Skeletal muscle satellite cell (primary cell): Measurements from ENCODE around the gene IP6K3.

Experiments
- H3K27me3 ChIP-seq: 2 replicates; pipeline ENCODE4 v1.7.0; 2013; ENCODE audit warnings: low read length; ENCODE audit not compliant: control insufficient read depth, insufficient read depth
- H3K36me3 ChIP-seq: 2 replicates; pipeline ENCODE4 v1.7.0; 2013; ENCODE audit warnings: mild to moderate bottlenecking, control low read depth, low read length; ENCODE audit not compliant: insufficient read depth
- H3K4me1 ChIP-seq: 2 replicates; pipeline ENCODE4 v1.7.0; 2013; ENCODE audit warnings: low read length; ENCODE audit not compliant: control insufficient read depth, insufficient read depth
- H3K4me2 ChIP-seq: 2 replicates; pipeline ENCODE4 v1.7.0; 2013; ENCODE audit warnings: mild to moderate bottlenecking, low read length
- H3K4me3 ChIP-seq: 2 replicates; pipeline ENCODE4 v1.7.0; 2013; ENCODE audit warnings: low read length
- H3K9ac ChIP-seq: 2 replicates; pipeline ENCODE4 v1.7.0; 2013; ENCODE audit warnings: mild to moderate bottlenecking, low read depth, low read length, moderate library complexity
- H3K9me3 ChIP-seq: replicated peaks from 2 replicates; pipeline ENCODE4 v1.7.0; 2013; ENCODE audit warnings: mild to moderate bottlenecking, control low read depth, low read length

The IP6K3 gene

GRCh38 chr6:33705955-33706725, 40.6 kb downstream of the IP6K3 start:
- H3K27me3 ChIP-seq, result no peaks in the 10 kb centered on the region
- no peak overlapping the region for H3K4me2 ChIP-seq
- H3K4me3 ChIP-seq, result no peak overlapping the region
- peaks cover 25% of the 10 kb centered on the region for H3K36me3 ChIP-seq
- H3K4me1 ChIP-seq, result peaks cover 12% of the 10 kb centered on the region
- H3K9me3 ChIP-seq, result no peaks in the 10 kb centered on the region
- no peak overlapping the region for H3K9ac ChIP-seq

DNA sequence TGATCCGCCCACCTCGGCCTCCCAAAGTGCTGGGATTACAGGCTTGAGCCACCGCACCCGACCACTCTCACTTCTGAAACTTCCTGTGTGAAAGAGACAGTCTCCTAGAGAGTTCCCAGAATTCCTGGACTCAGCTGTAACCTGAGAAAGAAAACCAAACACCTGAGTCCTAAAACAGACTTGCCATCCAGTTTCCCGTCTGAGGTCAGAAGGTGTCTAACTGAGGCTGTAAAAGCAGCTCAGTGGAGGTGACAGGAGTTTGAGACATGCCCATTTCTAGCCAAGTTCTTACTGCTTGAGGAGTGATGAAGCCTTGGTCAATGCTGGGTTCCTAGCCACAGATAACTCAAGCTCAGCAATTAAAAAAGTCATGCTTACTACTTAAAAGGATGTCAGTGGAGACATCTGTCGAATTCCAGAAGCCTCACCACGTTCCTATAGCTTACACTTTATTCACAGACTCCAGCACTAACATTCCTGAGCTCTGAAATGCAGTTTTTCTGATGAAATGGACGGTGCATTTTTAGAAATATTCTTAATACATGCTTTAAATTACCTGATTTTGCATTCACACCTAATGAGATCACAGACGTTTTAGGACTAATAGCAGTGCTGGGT, 41.3 kb downstream of the IP6K3 start:
- H3K4me1 ChIP-seq, result peaks cover 5% of the 10 kb centered on the region

GRCh38 chr6:33704215-33705066, 42.3 kb downstream of the IP6K3 start:
- peaks cover 28% of the 10 kb centered on the region for H3K36me3 ChIP-seq
- no peaks in the 10 kb centered on the region for H3K9me3 ChIP-seq

More for the DNA sequence above, 41.3 kb downstream of the IP6K3 start:
- H3K27me3 ChIP-seq, result no peaks in the 10 kb centered on the region
- H3K4me2 ChIP-seq, result no peak overlapping the region
- H3K36me3 ChIP-seq, result peaks cover 29% of the 10 kb centered on the region
- H3K9ac ChIP-seq, result no peak overlapping the region
- H3K9me3 ChIP-seq, result no peaks in the 10 kb centered on the region
- no peak overlapping the region for H3K4me3 ChIP-seq

GRCh38 chr6:33702345-33702977, 44.2 kb downstream of the IP6K3 start:
- H3K27me3 ChIP-seq, result no peaks in the 10 kb centered on the region
- peaks cover 1% of the 10 kb centered on the region for H3K4me1 ChIP-seq
- peaks cover 31% of the 10 kb centered on the region for H3K36me3 ChIP-seq
- H3K9me3 ChIP-seq, result no peaks in the 10 kb centered on the region
- H3K4me3 ChIP-seq, result no peak overlapping the region
- H3K4me2 ChIP-seq, result no peak overlapping the region
- no peak overlapping the region for H3K9ac ChIP-seq

More at GRCh38 chr6:33704215-33705066, 42.3 kb downstream of the IP6K3 start:
- Histone ChIP-seq H3K4me2 (no peak overlapping the region), H3K9ac (no peak overlapping the region), H3K4me1 (no peaks in the 10 kb centered on the region), H3K4me3 (no peak overlapping the region), H3K27me3 (no peaks in the 10 kb centered on the region)

GRCh38 chr6:33700391-33701050, 46.2 kb downstream of the IP6K3 start:
- Histone ChIP-seq H3K4me2 (no peak overlapping the region), H3K9ac (no peak overlapping the region), H3K27me3 (no peaks in the 10 kb centered on the region), H3K9me3 (no peaks in the 10 kb centered on the region), H3K4me3 (no peak overlapping the region), H3K36me3 (peaks cover 46% of the 10 kb centered on the region), H3K4me1 (peaks cover 21% of the 10 kb centered on the region)

- no peak overlapping the region for H3K4me2 ChIP-seq
- no peak overlapping the region for H3K4me3 ChIP-seq
- H3K36me3 ChIP-seq, result peaks cover 54% of the 10 kb centered on the region
- peak overlapping the region; percentile 2 for H3K9ac ChIP-seq
- no peaks in the 10 kb centered on the region for H3K9me3 ChIP-seq
- peaks cover 28% of the 10 kb centered on the region for H3K4me1 ChIP-seq
- H3K27me3 ChIP-seq, result no peaks in the 10 kb centered on the region
Observed at GRCh38 chr6:33699739-33700138, 47.0 kb downstream of the IP6K3 start.

GRCh38 chr6:33699131-33699530, 47.6 kb downstream of the IP6K3 start:
- no peaks in the 10 kb centered on the region for H3K9me3 ChIP-seq
- H3K4me2 ChIP-seq, result no peak overlapping the region
- no peak overlapping the region for H3K4me3 ChIP-seq
- no peaks in the 10 kb centered on the region for H3K27me3 ChIP-seq
- H3K4me1 ChIP-seq, result peaks cover 35% of the 10 kb centered on the region
- peak overlapping the region; percentile 2 for H3K9ac ChIP-seq
- H3K36me3 ChIP-seq, result peaks cover 55% of the 10 kb centered on the region

GRCh38 chr6:33698494-33698893, 48.2 kb downstream of the IP6K3 start:
- Histone ChIP-seq H3K4me3 (no peak overlapping the region), H3K4me1 (peaks cover 41% of the 10 kb centered on the region), H3K9me3 (no peaks in the 10 kb centered on the region), H3K9ac (no peak overlapping the region), H3K36me3 (peaks cover 59% of the 10 kb centered on the region), H3K4me2 (no peak overlapping the region), H3K27me3 (no peaks in the 10 kb centered on the region)

- H3K9me3 ChIP-seq, result no peaks in the 10 kb centered on the region
- H3K4me3 ChIP-seq, result no peak overlapping the region
- no peak overlapping the region for H3K4me2 ChIP-seq
- H3K9ac ChIP-seq, result no peak overlapping the region
- H3K27me3 ChIP-seq, result no peaks in the 10 kb centered on the region
- H3K36me3 ChIP-seq, result peaks cover 65% of the 10 kb centered on the region
- H3K4me1 ChIP-seq, result peaks cover 47% of the 10 kb centered on the region
Observed at GRCh38 chr6:33697845-33698244, 48.9 kb downstream of the IP6K3 start.

GRCh38 chr6:33696548-33697518, 49.9 kb downstream of the IP6K3 start:
- H3K4me2 ChIP-seq, result peak overlapping the region; percentile 10
- no peak overlapping the region for H3K4me3 ChIP-seq
- peak overlapping the region; percentile 22 for H3K9ac ChIP-seq
- no peaks in the 10 kb centered on the region for H3K27me3 ChIP-seq
- H3K36me3 ChIP-seq, result peaks cover 73% of the 10 kb centered on the region
- H3K9me3 ChIP-seq, result no peaks in the 10 kb centered on the region
- peaks cover 58% of the 10 kb centered on the region for H3K4me1 ChIP-seq
